Pancreas (tissue), 10 donors: ENCODE measurements around the gene TPGS1. TPM values are rescaled to one million over a fixed set of nuclear protein-coding genes. Genes with fewer than 3 reads are reported as not detected.

ENCODE experiments used
- ATAC-seq, 4 donors: fragments of 200-7000 bp; cut with Tn5 transposase; one replicate each; pipeline versions ENCODE4 v1.8.0 to v1.9.1; 2020; ENCODE audit warnings: mild to moderate bottlenecking in 4 of 4, moderate library complexity in 4 of 4
- DNase-seq, 6 donors: peaks; one replicate each; pipeline ENCODE4 v3.0.0-alpha.2; 2020
- FAIRE-seq: peaks from 2 replicates; lab custom pipeline; 2012; peaks lifted over from hg19 to GRCh38; lab: Jason Lieb, UNC
- H3K27ac ChIP-seq, 4 donors: fragments of 200-600 bp; sonication (generic); 1 replicate in 3 of 4; 2 replicates in 1 of 4; pipeline versions ENCODE4 v1.5.0 to v1.8.0; 2020
- H3K27me3 ChIP-seq, 4 donors: fragments of 200-600 bp; one replicate each; pipeline ENCODE4 v1.8.0; 2021
- H3K36me3 ChIP-seq, 3 donors: fragments of 200-600 bp; sonication (generic) in 1 of 3; one replicate each; pipeline versions ENCODE4 v1.5.0 to v1.8.0; 2020 to 2021
- H3K4me1 ChIP-seq, 3 donors: fragments of 200-600 bp; one replicate each; pipeline ENCODE4 v1.8.0; 2021
- H3K4me3 ChIP-seq, 4 donors: fragments of 200-600 bp; sonication (generic) in 2 of 4; one replicate each; pipeline versions ENCODE4 v1.5.0 to v1.8.0; 2020 to 2021
- H3K9me3 ChIP-seq, 4 donors: fragments of 200-600 bp; one replicate each; pipeline ENCODE4 v1.8.0; 2021
- CTCF ChIP-seq, 4 donors: fragments of 200-600 bp; sonication (generic) in 3 of 4; IDR thresholded peaks; one replicate each; pipeline versions ENCODE4 v1.5.0 to v1.8.0; 2021; ENCODE audit warnings: antibody characterized with exemption in 4 of 4
- WGBS, 2 donors: extraction: QIAGEN DNeasy Blood & Tissue Kit; methylation state at CpG; one replicate each; pipeline ENCODE4 v1.1.7; 2013; 5-methylcytosine and 5-hydroxymethylcytosine counted together
- intact Hi-C, 3 donors: fragments of 100-400 bp; cut with DNase I; formaldehyde crosslinking; loops; one replicate each; pipeline versions ENCODE4 v1.11.1 to v1.14.2; 2022
- polyA plus RNA-seq, 2 donors: library from polyadenylated mRNA; stranded (reverse); fragments of 200-250 nt; gene quantifications; one replicate each; pipeline ENCODE4 v1.2.3, GENCODE V29; 2013
- total RNA-seq, 6 donors: library from RNA; stranded (reverse); fragmentation: NEBNext Ultra II Directional in 4 of 6; extraction: Animal tissue kit (Norgen Biotek cat#: 25700) in 4 of 6; gene quantifications; one replicate each; pipeline versions ENCODE4 v1.2.1 to v1.2.4, GENCODE V29; 2021 to 2023
- donor health status: healthy with polysubstance abuse.
- donor health status: DM: no; HTN: no; CAD: no; lungs with moderate emphysema.
- donor health status: DM: no; HTN: no; CAD: no.
- donor health status: control.
- donor health status: control.
- donor health status: Bipolar disorder and iron deficiency.
- donor health status: DM: yes; HTN: yes; CAD: no.
- donor health status: DM: no; HTN: no; CAD: no.
- donor health status: DM: no; HTN: no; CAD: no.
- donor health status: DM: yes; HTN: yes; CAD: no.

Gene TPGS1
- total and polyA plus RNA-seq, 8 donors: 8.8 to 29.7 (median 11.2) TPM

- no peak for ATAC-seq
- no peaks in the 10 kb centered on the region for H3K36me3 ChIP-seq
- TF ChIP-seq CTCF (IDR thresholded peaks at IDR 0.05): no peak
- no peaks in the 10 kb centered on the region for H3K9me3 ChIP-seq
- no peaks in the 10 kb centered on the region for H3K27me3 ChIP-seq
- FAIRE-seq: no peak
- no peaks in the 10 kb centered on the region for H3K4me1 ChIP-seq
- H3K27ac ChIP-seq: peak overlapping the region in 1 of 4 donors; percentile 0
- no peak overlapping the region for H3K4me3 ChIP-seq
- intact Hi-C loops: no loop called here
- DNase-seq: no peak
- 89 to 94% methylated on average over 20 to 21 of the region's 22 CpGs for WGBS, 2 donors
These were observed 60.1 kb downstream of the TPGS1 start for GRCh38 chr19:567296-567900.

Other genes starting within 250 kb of the TPGS1 start
- 10 to 100 TPM; 15.7 to 44.0 (median 24.8) TPM for gene PLPP2, start 216.1 kb upstream of the TPGS1 start, total RNA-seq
- 10 to 100 TPM; 67.3 to 93.8 TPM for gene PLPP2, start 216.1 kb upstream of the TPGS1 start, polyA plus RNA-seq
- gene MIER2, start 162.7 kb upstream of the TPGS1 start, total RNA-seq: 10 to 100 TPM in 2 of 6 donors, 1 to 10 TPM in 4; 6.9 to 12.9 (median 8.8) TPM
- gene MIER2, start 162.7 kb upstream of the TPGS1 start, polyA plus RNA-seq: 10 to 100 TPM; 18.9 to 20.1 TPM
- gene C2CD4C, start 98.3 kb upstream of the TPGS1 start, total RNA-seq: 1 to 10 TPM in 2 of 6 donors, under 1 TPM in 4; 0.16 to 1.3 (median 0.59) TPM
- 1 to 10 TPM; 1.5 to 2.1 TPM for gene C2CD4C, start 98.3 kb upstream of the TPGS1 start, polyA plus RNA-seq
- gene SHC2, start 46.5 kb upstream of the TPGS1 start, total RNA-seq: 100 to 1,000 TPM in 3 of 6 donors, 10 to 100 TPM in 3; 76.2 to 130 (median 99.9) TPM
- gene SHC2, start 46.5 kb upstream of the TPGS1 start, polyA plus RNA-seq: 100 to 1,000 TPM; 257 to 382 TPM
- gene MADCAM1, start 11.0 kb upstream of the TPGS1 start, total RNA-seq: 1 to 10 TPM in 4 of 6 donors, under 1 TPM in 2; 0.66 to 4.2 (median 1.2) TPM
- gene MADCAM1, start 11.0 kb upstream of the TPGS1 start, polyA plus RNA-seq: 1 to 10 TPM; 2.5 to 7.5 TPM
- 10 to 100 TPM; 26.2 to 49.4 (median 39.1) TPM for gene CDC34, start 24.3 kb downstream of the TPGS1 start, total RNA-seq
- gene CDC34, start 24.3 kb downstream of the TPGS1 start, polyA plus RNA-seq: 100 to 1,000 TPM in 1 of 2 donors, 10 to 100 TPM in 1; 80.0 to 107 TPM
- under 1 TPM in 4 of 6 donors, not detected in 2; 0.28 to 0.38 (median 0.33) TPM for gene GZMM, start 36.6 kb downstream of the TPGS1 start, total RNA-seq
- under 1 TPM; 0.31 to 0.38 TPM for gene GZMM, start 36.6 kb downstream of the TPGS1 start, polyA plus RNA-seq
- gene BSG, start 65.1 kb downstream of the TPGS1 start, total RNA-seq: 100 to 1,000 TPM; 122 to 200 (median 149) TPM
- gene BSG, start 65.1 kb downstream of the TPGS1 start, polyA plus RNA-seq: 100 to 1,000 TPM; 210 to 256 TPM
- under 1 TPM; 0.12 to 0.46 (median 0.18) TPM for gene HCN2, start 82.4 kb downstream of the TPGS1 start, total RNA-seq
- gene HCN2, start 82.4 kb downstream of the TPGS1 start, polyA plus RNA-seq: under 1 TPM; 0.27 to 0.82 TPM
- 10 to 100 TPM; 19.3 to 34.7 (median 24.7) TPM for gene POLRMT, start 126.0 kb downstream of the TPGS1 start, total RNA-seq
- 100 to 1,000 TPM in 1 of 2 donors, 10 to 100 TPM in 1; 95.3 to 101 TPM for gene POLRMT, start 126.0 kb downstream of the TPGS1 start, polyA plus RNA-seq
- under 1 TPM in 4 of 6 donors, not detected in 2; 0.12 to 0.25 (median 0.23) TPM for gene FGF22, start 132.4 kb downstream of the TPGS1 start, total RNA-seq
- under 1 TPM; 0.45 to 0.53 TPM for gene FGF22, start 132.4 kb downstream of the TPGS1 start, polyA plus RNA-seq
- gene RNF126, start 155.7 kb downstream of the TPGS1 start, total RNA-seq: 10 to 100 TPM; 11.9 to 21.5 (median 16.5) TPM
- 10 to 100 TPM; 31.7 to 33.7 TPM for gene RNF126, start 155.7 kb downstream of the TPGS1 start, polyA plus RNA-seq
- 100 to 1,000 TPM in 1 of 6 donors, 10 to 100 TPM in 3, 1 to 10 TPM in 2; 6.6 to 148 (median 18.4) TPM for gene FSTL3, start 168.9 kb downstream of the TPGS1 start, total RNA-seq
- 100 to 1,000 TPM in 1 of 2 donors, 10 to 100 TPM in 1; 24.1 to 119 TPM for gene FSTL3, start 168.9 kb downstream of the TPGS1 start, polyA plus RNA-seq
- not detected for gene PRSS57, start 188.0 kb downstream of the TPGS1 start, total RNA-seq
- not detected for gene PRSS57, start 188.0 kb downstream of the TPGS1 start, polyA plus RNA-seq
- 10 to 100 TPM in 1 of 6 donors, 1 to 10 TPM in 5; 3.5 to 12.6 (median 5.1) TPM for gene PALM, start 201.4 kb downstream of the TPGS1 start, total RNA-seq
- 10 to 100 TPM in 1 of 2 donors, 1 to 10 TPM in 1; 9.2 to 10.1 TPM for gene PALM, start 201.4 kb downstream of the TPGS1 start, polyA plus RNA-seq
- gene MISP, start 243.6 kb downstream of the TPGS1 start, total RNA-seq: 1 to 10 TPM in 5 of 6 donors, under 1 TPM in 1; 0.63 to 2.6 (median 1.3) TPM
- 1 to 10 TPM; 1.3 to 7.5 TPM for gene MISP, start 243.6 kb downstream of the TPGS1 start, polyA plus RNA-seq